ENCODE data around the gene ERI3.

ERI3 gene, protein sequence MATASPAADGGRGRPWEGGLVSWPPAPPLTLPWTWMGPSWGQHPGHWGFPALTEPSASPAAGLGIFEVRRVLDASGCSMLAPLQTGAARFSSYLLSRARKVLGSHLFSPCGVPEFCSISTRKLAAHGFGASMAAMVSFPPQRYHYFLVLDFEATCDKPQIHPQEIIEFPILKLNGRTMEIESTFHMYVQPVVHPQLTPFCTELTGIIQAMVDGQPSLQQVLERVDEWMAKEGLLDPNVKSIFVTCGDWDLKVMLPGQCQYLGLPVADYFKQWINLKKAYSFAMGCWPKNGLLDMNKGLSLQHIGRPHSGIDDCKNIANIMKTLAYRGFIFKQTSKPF

DNA sequence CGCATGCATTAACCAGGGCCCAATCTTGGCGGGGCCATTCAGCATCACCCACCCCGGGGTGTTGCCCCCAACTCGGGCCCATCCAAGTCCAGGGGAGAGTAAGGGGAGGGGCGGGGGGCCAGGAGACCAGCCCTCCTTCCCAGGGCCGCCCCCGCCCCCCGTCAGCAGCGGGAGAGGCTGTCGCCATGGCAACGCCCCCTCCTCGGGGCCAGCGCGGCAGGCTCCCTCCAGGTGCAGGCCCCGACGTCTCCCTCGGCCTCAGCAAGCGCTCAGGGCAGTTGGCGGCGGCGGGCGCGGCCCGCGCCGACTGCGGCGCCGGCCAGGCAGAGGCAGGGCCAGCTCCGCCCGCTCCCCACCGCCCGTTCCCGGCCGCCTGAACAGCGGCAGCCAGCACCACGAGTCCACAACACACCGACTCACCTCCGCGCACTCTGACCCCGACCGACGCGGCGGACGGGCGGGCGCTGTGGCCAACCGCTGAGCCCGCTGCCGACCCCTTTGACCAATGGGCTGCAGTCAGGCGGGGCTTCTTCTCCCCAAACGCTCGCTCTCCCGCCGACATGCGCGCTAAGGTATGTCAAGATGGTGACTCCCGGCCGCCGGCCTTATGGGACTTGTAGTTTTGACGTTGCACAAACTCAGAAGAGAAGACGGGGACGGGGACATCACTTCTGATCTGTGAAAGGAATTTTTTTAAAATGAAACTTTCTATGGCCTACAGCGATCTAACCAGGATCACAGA lies at the start of gene ERI3:
Gene ERI3 (minus strand): TSS at position 418 of the 742 bp plus-strand sequence. CDS start 231 bp downstream, at position 187.
- peak; percentile 97 for DNase-seq

DNA sequence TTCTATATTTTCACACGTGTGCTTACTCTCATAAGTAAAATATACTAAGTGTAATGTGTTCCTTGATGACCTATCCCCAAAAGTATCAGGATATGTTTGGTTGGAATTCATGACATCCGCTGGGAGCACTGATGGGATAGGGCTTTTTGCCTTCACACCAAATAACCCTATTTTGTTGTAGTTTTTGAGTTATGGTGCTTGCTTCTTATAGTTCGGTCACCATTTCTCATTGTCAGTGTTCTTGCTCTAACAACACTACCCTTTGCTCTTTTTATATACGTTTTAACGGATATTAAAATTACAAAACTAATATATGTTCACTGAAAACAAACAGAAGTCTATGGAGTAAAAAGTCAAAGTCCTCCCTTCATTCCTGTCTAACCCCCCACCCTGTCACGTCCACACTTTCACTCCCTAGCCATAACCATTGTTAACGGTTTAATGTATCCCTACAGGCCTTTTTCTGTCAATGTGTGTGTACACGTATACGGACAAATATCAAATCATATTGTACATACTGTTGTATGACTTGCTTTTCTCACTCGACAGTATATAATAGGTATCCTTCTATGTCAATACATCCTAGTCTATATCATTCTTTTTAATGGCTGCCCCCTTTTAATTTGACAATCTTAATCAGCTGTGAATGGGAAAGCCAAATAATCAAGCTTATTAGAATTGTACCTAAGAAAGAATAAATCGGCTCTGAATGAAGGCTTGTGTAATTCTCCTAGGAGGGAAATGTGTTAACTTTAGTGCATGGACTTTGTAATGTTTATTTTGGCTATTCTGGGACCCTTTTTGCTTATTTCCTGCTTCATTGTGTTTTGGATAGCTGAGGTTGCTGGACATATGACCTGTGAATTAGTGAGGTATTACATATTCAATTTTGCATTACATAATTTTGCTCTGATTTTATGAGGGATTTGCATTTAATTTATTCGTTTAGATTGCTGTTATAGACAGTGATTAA lies 46.5 kb upstream of the ERI3 start:
- no peak for DNase-seq

DNA sequence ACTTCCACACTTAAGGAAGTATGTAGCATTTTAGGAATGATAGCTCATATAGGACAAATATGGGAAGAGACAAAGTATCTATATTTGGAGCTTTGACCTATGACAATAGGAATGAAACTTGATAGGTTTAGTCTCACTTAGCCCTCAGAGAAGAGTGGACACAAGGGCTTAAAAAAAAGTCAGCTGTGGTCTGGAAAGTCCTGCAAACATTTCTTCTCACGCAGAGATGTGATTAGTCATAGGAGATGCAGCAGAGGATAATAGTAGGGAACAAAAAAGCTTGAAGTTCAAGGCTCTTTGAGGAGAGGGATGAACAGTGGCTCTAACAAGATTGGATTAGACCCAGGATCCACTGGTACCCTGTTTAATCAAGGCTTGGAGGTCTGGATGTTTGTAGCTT lies 35.2 kb upstream of the ERI3 start:
- DNase-seq = no peak

DNA sequence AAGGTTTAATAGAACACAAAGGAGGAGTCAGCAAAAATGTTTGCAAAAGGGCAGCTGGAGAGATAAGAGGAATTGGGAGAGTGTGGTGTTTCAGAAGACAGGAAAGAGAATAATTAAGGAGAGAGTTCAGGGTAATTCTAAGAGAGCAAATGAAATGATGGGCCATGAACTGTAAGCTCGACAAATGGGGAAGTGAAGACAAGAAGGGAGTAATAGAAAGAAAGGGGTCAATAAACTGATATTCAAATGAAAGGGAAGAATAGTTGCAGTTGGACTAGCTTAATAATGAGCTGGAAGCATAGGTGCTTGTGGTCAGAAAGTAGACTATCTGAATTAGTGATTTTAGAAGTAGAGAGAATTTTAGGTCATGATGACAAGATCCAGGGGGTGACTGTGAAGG lies 34.4 kb upstream of the ERI3 start:
- DNase-seq = no peak

DNA sequence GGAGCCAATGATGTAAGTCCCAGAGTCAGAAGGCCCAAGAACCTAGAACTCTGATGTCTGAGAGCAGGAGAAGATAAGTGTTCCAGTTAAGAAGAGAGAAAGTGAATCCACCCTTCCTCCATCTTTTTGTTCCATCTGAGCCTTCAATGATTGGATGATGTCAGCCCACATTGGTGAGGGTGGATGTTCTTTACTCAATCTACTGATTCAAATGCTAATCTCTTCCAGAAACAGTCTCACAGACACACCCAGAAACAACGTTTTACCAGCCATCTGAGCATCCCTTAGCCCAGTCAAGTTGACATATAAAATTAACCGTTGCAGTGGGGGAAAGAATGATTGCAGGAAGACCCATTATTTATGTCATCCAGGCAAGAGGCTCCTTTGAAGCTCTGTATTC lies 33.5 kb upstream of the ERI3 start:
- DNase-seq = no peak

DNA sequence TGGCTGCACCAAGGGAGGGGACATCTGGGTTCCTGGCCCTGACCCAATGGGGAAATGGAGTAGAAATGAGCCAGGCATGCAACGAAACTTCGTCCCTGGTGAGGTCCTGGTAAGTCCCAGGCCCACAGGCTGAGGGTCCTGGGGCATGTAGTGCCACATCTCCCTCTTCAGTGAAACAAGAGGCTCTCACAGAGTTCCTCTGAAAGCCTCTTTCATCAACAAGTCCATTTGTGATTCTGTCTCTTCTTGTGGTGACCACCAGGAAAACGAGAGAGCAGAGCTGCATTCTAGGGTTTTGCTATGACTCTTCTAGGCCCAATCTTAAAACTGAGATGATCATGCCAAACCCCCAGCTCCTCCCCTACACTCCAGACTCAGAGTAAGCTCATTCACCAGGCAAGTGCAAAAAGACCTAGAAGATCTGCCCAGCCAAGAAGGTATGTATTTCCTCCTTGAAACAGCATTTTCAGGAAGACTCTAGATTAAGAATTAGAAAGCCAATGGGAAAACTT lies 25.7 kb upstream of the ERI3 start:
- no peak for DNase-seq

DNA sequence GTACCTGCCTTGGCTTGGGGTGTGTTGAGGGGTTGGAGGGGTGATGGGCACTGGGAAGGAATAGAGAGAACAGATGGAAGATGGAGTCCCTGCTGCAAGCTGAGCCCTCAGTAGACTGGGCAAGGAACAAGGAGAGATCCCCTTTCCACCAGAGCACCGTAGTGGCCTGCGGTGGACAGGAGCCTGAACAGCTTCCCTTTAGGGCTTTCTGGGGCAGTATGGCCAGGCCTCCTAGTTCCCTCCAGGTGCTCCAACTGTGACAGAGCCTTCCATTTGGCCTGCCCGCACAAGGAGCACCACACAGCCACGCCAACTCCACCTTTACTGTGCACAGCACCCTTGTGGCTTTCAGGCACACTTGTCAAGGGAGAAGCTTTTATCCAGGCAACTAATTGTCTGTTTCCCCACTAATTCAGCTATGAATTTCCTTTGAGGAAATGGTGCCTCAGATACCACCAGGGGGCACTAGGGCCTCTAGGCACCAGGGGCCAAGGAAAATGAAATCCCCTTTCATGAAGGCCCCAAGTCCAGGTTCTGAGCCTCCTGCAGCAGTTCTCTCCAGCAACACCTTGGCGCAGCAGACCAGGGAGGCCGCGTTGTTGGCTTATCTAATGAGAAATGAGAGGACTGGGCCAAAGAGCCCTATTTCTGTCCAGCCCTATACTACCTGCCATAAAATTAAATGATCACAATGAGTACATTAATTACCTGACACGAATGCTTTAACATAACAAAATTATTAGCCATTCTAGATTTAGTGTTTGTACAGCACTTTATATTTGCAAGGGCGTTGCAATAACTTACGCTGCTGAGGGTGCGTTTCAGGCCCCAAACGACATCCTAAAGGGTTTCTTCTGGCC lies 23.1 kb upstream of the ERI3 start:
- peak; percentile 60 for DNase-seq

DNA sequence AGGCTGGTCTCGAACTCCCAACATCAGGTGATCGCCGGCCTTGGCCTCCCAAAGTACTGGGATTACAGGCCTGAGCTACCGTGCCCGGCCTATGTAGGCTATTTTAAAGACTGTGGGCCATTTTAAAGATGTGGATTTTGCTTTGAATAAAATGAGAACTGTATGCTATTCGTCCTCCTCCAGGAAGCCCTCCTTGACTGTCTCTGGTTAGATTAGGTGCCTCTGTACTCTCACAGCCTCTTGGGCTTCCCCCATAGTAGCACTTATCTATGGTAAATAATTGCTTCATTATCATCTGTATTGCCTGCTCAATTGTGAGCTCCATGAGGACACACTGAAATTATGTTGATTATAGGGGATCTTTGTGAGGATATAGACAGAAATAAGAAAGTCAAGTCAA lies 20.5 kb upstream of the ERI3 start:
- no peak for DNase-seq

DNA sequence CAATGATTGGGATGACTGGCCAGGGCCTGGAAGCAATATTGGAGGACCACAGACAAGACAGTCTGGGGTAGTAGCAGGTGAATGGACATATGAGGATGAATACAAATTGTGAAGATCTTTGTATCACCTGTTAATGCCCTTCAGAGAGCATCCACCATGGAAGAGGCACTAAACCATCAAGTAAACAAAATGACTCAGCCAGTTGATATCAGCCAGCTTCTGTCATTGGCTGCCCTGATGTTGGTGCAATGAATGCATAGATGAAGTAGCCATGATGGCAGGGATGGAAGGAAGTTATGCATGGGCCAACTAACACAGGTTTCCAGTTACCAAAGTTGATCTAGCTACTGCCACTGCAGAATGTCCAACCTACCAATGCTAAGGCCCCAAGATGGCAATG lies 16.1 kb upstream of the ERI3 start:
- no peak for DNase-seq

DNA sequence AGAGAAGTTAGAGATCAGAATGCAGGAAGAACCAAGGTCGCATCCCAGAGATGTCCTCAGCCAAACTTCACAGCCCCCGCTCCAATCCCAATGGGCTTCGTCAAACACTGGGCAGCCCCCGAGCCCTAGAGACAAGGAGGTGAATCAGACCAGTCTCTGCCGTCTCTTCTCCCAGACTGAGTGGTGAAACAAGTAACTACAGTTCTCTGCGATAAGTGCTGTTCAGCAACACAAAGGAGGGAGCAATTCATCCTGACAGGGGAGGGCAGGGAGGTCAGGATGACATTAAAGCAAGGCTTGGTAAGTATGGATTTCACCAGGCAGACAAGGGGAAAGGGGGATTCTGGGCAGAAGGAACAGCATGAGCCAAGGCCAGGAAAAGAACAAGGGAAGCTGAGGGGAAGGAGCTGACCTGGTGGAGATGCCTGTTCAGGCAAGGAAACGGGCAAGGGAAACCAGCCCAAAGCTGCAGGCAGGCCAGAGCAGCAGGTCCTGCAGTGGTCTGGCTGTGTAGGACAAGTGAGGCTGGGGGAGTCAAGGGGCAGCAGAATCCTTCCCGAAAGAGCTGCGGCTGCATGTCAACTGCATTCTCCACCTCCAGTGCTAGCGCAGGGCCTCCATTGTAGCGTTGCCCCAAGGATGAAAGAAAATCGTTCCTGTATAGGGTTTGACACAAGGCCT lies 13.6 kb upstream of the ERI3 start:
- DNase-seq = peak; percentile 32

DNA sequence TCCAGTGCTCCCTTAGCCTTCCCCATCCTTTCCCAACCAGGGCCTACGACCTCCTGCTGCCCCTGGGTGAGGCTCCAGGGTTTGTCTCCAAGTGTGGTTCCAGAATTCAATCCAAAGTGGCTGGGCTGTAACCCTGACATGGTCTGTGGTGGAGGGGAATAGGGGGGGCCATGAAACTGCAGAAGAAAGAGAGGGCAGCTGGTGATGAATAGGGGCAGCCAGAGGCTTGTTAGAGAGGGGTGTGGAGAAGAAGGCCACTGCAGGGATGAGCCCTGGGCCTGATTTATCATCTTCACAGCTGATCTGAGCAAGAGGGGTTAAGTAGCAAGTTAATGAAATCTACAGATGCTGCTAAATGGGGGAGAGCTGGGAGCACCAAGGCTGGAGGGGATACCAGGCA lies 12.9 kb upstream of the ERI3 start:
- DNase-seq = no peak

DNA sequence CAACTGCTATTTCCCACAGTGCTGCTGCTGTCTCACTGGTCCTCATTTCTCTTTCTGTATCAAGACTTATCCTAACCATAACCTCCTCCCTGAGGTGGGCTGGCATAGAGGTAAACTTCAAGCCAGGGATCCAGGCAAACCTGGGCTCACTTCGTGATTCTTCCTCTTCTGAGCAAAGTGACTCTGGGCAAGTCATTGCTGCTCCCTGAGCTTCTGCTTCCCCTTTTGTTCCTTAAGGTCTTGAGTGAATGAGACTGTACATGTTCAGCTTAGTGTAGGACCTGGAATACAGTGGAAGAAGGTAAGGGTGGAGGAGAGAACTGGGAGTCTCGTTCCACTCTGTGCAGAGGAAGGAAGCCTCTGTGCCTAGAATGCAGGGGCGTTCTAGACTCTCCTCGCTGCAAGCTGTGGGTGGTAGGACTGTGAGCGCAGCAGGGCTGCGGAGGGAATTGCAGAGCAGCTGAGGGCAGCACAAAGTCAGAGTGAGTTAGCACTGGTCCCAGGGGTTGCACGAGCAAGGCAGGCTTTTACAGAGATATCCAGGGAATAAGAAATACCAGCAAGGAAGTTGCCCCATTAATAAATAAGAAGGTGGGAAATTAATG lies 11.4 kb upstream of the ERI3 start:
- DNase-seq = no peak

DNA sequence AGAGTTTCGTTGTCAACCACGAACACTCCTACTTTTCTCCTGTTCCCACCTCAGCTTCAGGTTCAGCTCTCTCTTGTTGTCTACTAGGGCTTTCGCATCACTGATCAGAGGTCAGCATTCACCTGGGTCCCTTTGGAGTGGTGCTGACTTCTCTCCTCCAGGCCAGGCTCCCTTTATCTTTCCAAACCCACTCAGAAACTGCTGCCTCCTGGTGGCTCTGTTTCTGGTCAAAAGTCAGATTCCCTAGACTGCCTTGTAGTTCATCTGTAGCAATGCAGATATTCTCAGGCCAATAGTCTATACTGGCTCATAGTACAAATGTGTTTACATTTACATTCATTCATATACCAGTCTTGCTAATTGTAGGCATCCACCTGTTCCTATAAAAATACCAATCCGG lies 6.4 kb upstream of the ERI3 start:
- no peak for DNase-seq

DNA sequence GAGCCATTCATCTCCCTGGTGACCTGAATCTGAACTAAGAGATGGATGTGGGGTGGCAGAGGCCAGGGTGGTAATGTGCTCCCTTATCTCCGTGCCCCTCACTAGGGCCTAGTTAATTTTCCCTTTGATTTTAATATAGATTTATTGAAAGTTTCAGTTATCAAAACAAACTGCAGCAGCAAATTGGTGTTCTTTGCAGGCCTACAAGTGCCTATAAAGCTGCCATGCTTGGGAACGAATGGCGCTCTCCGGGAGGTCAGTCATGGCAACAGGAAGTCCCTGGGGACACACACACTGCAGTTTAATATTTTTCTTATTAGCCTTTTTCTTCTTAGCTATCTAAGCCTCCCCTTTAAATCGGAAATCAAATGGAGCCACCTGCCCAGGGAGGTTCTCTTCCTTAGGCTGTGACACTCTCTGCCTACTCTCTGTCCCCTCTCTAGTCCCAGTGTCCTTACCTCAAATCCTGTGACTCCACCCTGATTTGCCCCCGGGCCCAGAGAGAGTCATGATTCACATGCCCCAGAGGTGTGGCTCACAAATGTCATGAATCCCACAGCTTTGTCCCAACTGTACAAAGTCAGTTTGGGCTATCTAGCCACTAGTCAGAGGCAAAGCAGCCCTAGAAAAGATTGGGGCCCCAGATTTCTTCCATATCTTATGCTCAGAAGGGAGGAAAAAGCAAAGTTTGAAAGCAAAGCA lies 4.3 kb upstream of the ERI3 start:
- DNase-seq = no peak

DNA sequence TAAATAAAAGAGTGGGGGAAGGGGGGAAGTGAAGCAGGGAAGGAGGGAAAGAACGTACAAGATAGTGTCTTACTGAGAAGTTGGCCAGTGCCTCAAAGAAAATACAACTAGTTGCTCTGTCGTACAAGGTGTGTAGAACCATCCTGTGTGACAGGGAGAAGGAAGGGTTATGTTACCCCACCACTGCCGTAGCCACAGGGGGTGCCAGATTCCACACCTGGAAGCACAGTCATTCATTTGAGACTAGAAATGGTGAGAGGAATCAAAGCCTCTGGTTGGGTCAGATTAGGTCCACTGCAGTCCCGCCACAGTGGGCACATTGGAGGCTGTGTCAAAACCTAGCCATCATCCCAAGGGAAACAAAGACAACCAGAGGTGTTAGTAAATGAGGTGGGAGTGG lies 2.7 kb upstream of the ERI3 start:
- no peak for DNase-seq

DNA sequence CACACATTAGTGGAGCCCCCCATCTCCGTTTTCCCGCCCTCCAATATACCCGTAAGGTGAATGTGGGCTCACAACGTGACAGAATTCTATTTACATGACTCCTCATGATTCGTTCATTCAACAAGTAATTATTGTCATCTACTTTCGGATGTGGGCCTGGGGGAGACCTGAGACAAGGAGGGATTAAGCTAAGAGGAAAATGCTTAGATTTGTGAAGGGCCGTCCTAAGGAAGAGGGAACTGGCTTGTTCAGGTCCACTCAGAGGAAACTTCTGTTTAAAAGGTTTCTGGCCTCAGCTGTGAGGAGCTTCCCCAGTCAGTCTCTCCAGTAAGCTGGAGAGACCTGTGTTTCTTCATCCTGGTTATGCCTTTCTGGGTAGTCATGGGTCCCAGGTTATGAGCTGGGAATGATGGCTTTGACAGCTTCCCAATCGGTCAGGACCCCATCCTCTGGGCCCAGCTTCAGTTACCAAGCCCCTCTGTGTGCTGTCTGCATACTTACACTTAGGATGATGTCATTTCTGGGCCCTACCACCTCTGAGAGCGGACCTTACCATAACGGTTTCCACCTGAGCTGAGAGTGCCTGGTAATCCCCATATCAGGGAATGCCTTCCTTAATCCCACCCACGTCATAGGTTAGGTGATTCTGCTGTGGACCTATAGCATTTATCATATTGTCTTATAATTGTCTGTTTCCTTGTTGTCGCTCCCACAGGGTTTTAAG lies 687 bp upstream of the ERI3 start:
- DNase-seq = no peak

DNA sequence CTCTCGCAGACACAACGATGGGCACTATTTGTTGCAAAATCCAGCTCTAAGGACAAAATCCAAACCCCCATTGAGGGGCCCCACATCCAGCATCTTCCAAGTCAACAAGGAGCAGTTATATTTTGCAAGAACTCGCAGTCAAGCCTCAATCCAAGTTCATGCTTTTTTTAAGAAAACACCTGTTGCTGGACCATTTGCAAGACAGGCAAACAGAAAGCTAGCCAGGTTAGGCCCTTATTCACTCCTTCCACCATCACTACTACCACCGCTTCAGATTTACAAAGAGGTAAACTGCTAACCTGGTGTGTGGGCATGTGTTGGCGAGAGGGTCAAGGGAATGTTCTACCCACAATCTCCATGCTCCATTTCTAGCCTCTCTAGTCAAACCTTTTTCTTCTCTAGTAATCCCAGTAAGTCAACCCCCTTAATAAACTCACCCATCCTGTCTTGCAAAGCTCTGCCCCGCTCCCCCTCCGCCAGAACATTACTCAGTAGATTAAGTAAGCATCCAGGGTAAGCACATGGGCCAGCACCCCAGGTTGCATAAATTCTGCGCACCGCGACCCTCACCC lies 703 bp downstream of the ERI3 start:
- no peak for DNase-seq

DNA sequence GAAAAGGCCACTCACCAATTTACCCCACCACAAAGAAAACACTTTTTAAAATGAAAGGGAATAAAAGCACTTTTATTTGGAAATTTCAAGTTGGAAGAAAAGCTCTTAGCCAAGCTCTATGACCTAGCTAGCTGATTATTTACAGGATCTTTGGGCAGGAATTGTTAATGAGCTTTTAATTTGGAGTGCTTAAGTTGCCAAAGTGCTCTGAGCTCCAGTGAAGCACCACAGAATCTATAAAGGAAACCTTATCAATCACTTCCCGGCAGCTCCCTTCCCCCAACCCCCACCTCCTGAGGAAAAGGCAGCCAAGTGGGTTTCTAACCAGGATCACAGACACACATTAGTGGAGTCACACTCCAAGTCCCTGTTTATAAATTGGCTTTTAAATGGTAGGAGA lies 1.5 kb downstream of the ERI3 start:
- no peak for DNase-seq

DNA sequence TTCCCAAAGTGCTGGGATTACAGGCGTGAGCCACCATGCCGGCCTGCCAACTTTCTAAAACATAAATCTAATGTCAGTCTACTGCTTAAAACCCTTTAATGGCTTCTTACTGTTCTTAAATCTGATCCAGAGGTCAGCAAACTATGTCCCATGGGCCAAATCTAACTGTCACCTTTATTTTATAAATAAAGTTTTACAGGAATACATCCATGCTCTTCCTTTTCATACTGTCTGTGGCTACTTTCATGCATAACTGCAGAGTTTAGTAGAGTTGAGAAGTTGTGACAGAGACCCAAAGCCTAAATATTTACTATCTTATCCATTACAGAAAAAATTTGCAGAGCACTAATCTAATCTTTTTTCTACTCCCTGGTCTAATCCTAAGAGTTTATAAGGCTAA lies 3.8 kb downstream of the ERI3 start:
- no peak for DNase-seq

All from retina (tissue), 1 donor.